NCI-H526 (cell line): ENCODE measurements around the gene HIVEP3.

Experiments used
- DNase-seq, 2 experiments: peaks; one replicate each; lab custom pipeline; 2025; lab: John Stamatoyannopoulos, UW

The HIVEP3 gene

DNA sequence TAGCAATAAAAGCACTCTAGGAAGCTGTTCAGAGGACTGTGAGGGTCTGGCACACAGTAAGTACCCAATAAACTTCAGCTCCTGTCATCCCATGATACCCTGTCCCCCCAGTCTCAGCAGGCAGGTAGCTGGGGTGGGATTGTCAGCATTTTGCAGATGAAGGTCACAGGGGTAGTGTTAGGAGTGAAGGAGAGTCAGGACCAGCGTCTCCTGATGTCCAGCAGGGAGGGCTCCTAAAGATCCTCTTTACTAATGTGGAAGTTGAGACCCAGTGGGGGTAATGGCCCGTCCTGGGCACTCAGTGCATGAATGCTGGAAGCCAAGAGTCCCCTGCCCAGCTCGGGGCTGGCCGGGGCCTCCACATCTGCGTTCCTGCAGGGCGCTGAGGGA, 402.9 kb downstream of the HIVEP3 start:
- no peak for DNase-seq

DNA sequence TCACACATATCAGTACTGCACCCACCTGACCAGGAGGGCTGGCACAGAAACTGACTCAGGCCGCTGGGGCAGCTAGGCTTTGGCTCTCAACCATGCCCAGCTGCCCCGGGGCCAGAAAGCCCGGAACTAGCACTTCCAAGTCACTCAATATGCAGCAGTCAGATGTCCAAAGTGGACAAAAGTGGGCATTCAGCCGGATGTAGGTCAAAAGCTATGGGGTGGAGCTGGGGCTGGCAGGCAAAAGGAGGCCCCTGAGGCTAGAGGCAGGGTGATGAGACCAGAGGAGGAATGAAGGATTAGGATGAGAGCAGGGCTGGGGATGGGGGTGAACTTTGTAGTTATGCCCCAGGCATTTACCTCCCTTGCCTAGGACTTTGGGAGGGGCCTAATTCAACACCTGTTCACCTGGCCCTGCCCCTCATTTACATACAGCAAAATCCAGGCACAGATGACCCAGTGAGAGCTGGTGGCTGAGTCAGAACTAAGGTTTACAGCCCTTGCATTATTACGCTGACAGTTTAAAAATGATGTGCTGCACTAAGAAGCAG, 403.5 kb downstream of the HIVEP3 start:
- DNase-seq = peak; percentile 45 to 84

DNA sequence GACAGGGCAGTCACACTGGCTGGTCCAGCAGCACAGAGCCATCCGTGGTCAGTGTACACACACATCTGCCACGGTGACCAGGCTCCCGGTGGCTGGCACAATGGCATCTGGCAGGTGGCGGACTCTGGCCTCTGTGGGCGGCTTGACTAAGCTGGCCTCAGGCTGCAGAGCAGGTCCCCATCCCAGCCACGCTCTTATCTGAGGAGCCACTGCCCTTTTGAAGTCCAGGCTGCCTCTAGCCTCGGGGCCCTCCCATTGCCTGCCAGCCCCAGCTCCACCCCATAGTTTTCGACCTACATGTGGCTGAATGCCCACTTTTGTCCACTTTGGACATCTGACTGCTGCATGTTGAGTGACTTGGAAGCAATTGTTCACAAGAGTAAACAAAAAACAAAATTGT, 404.3 kb downstream of the HIVEP3 start:
- no peak for DNase-seq

DNA sequence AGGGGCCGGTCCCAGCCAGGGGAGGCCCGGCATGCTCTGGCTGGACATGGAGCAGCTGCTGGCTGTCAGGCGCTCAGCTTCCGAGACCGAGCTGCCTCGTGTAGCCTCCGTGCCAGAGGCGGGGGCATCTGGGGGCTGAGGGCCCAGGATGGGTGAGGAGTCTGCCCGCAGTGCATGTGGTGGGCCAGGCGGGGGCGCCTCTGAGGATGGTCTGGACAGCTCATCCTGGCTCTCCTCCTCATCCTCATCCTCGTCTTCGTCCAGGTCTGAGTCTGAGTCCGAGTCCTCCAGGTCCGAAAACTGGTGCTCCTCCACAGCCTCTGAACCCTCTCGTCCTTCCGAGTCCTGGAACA, 405.4 kb downstream of the HIVEP3 start:
- no peak for DNase-seq

DNA sequence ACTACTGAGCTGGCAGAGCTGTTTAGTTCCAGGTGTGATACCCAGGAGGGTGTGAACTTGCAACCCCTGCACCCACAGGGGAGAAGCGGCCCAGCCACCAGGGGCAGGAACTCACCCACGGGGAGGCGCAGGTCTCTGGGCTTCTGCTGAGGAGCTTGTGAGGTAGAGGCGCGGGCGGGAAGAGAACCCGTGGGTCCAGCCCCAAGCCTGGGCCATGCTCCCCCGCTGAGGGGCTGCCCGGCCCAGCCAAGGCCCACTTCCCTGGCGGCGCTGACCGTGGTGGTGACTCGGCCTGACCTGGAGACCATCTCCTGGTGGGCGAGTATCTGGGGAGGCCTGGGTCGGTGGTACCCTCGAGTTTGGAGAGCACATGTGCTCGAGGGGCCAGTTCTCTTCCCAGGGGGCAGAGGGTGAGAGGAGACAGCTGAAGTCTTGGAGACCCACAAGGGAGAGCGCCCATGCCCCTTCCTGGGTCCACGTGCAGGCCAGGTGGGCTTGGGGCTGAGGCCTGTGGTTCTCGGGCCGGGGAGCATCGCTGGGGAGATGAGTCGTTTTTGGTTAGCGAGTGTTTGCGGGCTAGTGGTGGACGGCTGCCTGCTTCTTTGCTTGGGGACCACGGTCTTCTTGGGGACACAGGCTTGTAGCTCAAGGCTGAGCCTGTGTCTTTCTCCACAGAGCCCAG, 405.9 kb downstream of the HIVEP3 start:
- no peak for DNase-seq

DNA sequence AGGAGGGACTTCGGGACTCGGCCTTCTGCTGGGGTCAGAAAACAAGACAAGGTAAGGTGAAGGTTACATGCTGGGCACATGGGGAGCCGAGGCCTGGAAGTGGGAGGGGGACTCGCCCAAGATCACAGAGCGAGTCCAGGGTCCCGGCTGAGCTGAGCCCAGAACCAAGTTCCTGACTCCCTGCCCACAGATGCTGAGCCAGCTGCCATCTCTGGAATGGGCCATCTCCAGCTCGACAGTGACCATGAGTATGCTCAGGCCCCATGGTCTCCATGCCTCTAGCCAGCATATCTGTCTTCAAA, 407.5 kb downstream of the HIVEP3 start:
- DNase-seq = no peak

DNA sequence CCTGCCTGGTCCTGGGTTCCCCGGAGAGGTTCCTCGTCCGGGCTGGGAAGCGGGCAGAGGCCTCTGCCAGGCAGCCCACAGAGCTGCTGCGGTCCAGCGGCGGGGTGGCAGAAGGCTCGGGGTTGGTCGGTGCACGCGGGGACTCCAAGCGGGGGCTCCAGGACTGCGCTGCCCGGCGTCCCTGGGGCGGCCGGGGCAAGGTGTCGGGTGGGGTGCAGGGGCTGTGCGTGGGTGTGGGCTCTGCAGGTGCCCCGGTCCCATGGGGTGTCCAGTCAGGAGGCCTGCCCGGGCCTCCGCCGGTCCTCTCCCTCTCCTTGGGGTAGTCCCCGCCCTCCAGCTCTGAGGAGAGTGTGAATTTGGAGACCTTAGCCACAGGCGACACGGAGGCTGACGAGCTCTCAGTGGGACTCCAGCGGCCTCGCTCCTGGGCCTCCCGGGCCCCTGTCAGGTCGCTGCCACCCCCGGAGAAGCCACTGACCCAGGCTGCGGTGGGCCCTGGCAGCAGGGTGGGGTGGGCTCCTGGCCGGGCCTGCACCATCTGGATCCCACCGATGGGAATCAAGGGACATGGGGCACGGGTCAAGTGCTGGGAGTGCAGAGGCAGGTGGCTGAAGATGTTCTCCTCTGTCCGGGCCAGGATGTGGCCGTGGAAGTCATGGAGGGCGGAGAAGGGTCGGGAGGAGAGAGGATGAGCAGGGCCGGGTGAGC, 408.0 kb downstream of the HIVEP3 start:
- DNase-seq = no peak

DNA sequence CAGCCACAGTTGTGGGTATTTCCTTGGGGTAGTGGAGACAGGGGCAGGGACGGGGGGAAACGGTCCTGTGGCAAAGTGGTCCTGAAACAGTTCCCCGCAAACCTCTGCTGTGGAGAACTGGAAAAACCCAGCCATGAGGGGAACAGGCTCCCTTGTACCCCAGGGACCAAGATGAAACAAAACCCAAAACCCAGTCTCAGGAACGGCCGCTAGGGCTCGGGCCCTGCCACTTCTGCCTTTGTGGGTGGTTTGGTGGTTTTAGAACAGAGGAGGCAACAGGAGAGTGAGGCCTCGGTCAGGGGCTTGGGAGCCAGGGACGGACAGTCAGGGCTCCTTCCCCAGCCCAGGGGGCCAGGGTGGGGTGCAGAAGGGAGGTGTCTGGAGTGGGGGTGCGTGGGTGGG, 409.5 kb downstream of the HIVEP3 start:
- DNase-seq = no peak

DNA sequence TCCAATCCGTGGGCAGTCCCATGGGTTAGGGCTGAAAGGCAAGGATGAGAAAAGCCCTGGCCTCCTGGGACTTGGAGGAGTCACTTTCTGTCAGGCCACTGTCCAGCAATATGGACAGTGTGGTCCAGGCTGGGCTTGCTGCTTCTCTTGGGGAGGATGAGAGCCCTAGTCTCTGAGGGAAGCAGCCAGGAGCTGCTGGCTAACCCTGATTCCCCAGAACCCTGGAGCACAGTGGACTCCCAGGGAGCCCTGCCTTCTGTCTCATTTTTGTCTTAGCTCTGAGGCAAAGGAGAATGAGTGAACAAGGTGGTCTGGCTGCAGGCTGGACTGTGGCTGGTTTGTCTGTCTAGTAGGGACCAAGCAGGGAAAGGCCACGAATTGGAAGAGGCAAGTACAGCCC, 410.4 kb downstream of the HIVEP3 start:
- no peak for DNase-seq

DNA sequence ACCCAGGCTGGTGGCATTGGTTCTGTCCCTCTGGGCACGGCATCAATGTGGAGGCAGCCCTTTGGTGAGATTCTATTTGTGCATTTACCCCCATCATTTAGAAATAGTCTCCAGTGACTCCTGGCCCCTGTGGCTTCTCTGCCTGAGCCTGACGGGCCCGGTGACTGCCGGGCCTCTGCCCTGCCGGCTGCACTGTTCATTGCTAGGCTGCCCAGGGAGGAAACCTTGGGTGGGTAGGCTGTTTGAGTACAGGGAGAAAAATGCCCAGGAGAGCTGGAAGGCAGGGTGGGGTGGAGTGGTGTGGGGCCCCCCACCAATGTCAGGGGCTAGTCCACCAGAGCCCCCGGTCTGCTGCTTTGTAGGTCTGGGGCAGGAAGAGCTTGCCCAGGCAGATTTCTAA, 410.9 kb downstream of the HIVEP3 start:
- DNase-seq = no peak

DNA sequence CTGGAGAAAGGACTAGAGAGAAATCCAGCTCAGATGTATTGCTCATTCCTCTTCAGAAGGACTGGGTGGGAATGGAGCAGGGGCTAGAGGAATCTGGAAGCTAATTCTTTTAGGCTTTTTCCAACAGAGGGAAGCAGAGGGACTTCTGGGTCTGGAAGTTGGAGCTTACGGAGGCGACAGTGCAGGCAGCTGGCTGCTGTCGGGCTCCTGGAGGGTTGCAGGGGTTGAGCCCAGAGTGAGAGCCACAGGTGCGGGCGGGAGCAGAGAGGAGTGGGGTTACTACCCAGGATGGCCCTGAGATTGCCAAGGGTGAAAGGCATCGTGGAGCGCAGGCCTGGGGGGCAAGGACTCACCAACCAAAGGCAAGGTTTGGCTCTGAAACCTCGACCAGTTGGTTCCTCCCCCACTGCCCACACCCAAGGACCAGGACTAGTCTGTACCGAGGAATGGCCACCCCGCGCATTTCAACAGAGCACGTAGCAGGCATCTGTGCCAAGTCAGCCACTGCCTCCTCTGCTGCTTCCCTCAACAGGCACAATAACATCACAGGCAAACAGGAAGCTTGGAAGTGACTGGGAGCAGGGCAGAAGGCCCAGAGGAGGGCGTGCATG, 411.5 kb downstream of the HIVEP3 start:
- DNase-seq = no peak

DNA sequence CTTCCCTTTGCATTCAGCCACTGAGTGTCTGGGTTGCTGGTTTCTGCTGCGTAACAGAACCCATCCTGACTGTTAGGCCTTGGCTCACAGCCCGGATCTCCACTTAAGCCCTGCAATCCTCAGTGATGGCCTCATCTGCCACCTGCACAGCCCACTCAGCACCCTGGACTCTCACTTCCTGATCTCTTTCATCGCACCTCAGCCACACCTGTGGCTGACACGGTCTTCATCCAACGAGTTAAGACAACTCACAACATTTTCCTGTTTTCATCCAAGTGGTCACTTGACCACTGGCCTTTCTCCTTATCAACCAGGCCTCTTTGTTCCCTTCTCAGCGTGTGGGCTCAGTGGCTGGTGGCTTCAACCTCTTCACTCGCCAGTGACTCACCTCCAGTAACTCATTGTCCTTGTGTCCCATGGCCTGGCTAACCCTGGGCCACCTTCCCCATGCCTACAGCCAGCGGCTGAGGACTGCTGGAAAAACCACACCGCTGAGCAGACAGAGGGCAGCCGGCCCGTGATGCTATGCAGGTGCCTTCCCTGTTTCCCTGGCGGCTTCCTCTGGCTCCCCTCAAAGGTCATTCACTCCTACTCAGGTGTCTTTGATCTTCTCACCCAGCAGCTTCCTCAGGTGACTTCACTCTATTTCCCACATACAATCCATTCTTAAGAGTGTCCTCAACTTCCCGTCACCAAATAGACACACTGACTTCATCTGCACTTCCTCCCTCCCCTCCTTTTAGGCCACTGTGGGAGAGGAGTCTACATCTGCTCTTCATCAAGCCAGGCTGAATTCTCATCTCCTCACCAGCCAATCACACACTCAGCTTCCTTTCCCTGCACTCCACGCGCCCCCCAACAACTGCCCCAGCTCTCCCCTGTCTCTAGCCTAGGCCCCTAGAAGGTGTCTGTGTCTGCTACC, 414.3 kb downstream of the HIVEP3 start:
- no peak for DNase-seq

DNA sequence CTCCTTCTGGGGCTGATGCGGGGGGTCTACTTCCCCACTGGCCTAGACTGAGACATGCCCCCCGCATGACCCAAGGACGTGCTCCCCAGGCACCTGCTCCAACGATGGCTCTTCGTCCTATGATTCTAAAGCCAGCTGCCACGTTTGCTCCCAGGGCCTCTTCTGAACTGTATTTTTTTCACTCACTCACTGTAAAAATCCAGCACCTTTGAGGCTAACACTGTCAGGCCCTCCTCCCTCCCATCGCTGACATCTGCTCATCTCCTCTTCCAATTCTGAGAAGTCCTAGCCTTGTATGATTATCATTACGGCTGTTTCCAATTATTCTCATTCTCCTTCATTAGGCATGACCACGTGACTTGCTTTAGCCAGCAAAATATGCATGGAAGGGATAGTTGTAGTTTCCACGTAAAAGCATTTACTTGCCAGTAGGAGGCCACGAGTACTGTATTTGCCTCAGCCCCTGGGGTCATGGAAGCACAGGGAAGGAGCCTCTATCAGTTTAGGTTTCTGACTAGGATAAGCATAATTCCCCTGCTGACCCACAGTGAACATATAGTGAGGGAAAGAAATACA, 415.1 kb downstream of the HIVEP3 start:
- DNase-seq = peak in 1 of 2 experiments; percentile 35

DNA sequence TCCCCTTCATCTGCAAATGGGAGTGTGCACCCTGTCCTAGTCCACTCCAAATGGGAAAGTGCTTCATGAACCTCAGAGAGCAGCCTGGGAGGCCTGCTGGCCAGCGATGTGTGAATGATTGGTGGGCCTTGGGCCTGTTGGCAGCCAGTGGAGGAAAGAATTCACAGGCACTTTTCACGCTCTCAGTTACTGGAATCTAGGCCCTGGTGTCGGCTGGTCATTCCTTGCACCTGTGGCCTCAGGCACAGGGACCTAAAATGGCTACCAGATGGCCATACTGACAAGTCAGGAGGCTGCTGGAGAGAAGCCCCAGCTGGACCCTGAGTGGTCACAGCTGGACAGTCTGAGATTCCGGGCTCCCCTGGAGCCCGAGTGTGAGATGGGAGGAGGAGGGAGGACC, 415.8 kb downstream of the HIVEP3 start:
- no peak for DNase-seq

DNA sequence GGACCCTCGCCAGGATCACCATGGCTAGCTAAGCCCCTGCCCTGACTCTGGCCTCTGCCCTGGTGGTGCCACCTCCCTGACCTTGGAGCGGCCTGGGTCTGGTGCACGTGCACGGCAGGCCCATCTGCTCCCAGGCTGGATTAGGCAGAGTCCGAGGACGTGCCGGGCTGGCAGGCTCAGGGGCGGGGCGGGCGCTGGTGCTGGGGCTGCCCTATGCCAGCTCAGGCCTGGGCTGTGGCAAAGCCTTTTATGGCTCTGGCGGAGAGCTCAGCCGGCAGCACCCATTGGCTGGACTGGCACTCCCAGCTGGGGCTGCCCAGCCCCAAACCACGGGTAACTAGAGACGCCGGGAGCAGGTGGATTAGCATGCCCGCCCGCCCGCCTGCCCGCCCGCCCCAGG, 417.1 kb downstream of the HIVEP3 start:
- DNase-seq = peak; percentile 83 to 97

DNA sequence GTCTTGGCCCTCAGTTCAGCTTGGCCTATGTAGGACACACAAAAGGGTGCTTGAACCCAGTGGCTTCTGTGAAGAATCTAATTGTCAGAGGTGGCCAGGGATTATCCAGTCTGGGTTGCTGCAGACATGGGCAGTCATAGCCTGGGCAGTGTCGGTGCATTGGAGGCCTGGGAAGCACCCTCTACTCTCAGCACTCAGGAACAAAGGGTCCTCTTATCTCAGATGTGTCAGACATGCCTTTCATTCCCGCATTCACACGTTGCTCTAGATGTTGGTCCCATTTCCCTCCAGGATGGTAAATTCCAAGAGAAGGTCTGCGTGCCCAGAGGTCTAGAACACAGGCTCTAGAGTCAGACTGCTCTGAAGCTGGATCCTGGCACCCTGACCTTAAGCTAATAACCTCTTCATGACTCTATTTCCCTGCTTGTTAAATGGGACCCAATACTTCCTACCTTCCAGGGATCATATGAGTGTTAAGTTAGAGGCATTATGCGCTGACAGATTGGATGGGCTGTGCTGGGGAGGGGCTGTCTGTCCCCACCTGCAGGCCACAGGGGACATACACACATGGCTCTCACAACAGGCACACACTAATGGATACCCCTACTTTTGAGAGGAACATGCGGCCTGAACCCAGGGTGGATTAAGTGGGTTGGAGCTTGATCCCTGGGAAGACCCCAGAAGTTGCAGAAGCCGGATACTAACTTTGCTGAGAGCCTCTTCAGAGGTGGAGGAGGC, 417.8 kb downstream of the HIVEP3 start:
- DNase-seq = peak; percentile 24 to 37

DNA sequence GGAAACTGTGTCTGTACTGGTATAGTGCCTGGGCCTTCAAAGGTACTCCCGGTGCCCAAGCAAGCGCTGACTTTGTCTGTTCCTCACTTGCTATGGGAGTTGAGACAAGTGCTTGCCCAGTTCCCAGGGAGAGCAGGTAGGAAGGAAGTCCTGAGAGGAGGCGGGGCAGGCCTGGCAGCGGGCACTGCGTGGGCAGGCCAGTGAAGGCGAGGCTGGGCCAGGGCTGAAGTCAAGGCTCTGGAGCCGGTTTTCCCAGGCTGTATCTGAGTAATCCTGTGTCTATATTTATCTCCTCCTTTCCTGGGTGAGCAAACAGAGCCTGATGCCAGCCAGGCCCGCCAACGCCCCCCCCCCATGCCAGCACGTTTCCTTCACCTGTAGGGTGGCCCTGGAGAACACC, 418.3 kb downstream of the HIVEP3 start:
- no peak for DNase-seq

DNA sequence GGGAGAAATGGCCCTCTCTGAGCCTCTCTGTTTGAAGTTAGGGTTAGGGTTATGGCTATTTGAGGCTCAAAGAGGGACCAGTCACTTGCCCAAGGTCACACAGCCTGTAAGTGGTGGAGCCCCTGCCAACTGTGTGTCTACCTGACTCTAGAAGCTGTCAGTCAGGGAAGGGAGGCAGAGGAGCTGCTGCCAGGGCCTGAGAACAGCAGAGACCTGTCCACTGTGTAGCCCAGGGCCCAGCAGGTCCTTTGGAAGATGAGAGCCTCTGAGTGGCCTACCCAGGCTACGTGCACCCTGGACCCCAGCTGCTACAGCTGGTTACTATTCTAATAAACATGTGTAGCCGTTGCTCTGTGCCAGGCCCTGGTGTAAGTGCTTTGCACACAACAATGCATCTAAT, 419.1 kb downstream of the HIVEP3 start:
- DNase-seq = no peak

DNA sequence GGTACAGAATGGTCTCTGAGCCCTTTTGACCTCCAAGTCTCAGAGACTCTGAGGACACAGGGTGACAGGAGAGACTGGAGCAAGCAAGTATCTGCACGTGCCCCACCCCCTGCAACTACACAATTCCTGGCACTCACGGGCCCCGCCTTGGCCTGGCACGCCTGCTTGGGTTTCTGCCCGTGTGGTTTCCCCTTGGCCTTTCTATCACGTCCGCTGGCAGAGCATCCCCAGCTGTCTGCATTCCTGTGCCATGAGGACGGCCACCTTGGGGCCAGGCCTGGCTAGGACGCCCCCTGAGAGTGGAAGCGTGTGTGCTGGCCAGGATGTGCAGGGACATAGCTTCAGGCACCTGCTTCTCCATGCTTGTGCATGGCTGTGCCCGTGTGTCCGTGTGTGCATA, 419.9 kb downstream of the HIVEP3 start:
- DNase-seq = no peak

DNA sequence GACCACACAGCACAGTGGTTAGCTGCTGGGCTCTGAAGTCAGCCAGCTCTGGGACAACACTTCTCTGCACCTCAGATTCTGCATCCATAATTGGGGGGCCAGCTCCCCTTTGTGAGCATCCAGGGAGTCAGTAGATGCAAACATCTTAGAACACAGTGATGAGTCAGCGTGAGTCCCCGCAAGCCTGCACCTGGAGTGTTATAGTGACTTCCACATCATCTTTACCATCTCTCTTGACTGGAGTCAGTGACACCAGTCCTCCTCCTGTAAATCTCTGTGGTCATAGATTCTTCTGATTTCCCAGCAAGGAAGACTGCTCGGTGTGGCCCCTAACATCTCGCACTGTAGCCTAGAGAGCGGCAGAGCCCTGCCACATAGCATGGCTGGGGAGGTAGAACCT, 420.3 kb downstream of the HIVEP3 start:
- no peak for DNase-seq

DNA sequence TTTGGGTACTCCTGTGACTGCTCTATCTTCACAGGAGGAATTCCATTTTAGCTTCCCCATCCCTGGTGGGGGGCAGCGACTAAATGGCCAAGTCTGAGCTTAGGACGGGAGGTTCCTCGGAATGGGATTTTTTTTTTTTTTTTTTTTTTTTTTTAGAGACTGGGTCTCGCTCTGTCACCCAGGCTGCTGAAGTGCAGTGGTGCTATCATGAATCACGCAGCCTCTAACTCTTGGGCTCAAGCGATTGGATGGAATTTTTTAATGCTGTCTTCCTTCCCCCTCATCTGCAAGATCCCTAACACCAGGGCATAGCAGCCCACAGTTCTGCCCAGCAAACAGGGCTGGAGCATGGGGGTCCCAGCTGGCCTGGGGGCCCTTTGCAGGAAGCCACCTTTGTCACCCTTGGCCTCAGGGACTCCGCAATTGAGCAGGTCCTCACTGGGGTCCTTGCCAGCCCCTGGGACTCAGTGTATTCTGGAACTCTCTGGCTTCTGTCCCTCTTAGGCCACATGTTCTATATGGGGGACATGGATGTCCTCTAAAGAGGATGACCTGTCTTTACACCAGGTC, 421.2 kb downstream of the HIVEP3 start:
- no peak for DNase-seq
